LNCAP (cell line): Measurements from ENCODE around the gene PPM1L.

Experiments
- TF ChIP-seq, protein P1 (sequence below): fragments of 450-650 bp; IDR thresholded peaks from 2 replicates; pipeline ENCODE4 v1.5.1; 2017; ENCODE audit warnings: mild to moderate bottlenecking

PPM1L gene

DNA sequence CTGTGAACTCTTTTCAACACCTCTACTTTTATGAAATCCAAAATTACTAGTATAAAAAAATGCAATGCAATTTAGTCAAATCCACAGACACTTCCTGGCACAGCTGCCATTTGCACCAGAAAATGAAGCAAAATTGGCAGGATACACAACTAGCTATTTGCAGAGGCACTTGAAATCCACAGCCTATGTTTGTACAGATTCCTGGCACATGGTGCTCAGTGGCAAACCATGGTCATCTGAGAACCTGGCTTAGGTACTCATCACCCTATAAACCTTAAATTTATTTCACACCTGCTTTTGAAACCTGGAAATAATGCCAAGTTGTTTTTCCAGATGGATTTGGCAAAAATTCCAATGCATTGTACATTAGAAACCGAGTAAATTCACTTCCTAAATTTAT is 20.2 kb upstream of the PPM1L start:
- TF ChIP-seq, protein P1, sequence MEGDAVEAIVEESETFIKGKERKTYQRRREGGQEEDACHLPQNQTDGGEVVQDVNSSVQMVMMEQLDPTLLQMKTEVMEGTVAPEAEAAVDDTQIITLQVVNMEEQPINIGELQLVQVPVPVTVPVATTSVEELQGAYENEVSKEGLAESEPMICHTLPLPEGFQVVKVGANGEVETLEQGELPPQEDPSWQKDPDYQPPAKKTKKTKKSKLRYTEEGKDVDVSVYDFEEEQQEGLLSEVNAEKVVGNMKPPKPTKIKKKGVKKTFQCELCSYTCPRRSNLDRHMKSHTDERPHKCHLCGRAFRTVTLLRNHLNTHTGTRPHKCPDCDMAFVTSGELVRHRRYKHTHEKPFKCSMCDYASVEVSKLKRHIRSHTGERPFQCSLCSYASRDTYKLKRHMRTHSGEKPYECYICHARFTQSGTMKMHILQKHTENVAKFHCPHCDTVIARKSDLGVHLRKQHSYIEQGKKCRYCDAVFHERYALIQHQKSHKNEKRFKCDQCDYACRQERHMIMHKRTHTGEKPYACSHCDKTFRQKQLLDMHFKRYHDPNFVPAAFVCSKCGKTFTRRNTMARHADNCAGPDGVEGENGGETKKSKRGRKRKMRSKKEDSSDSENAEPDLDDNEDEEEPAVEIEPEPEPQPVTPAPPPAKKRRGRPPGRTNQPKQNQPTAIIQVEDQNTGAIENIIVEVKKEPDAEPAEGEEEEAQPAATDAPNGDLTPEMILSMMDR, result no peak

- TF ChIP-seq, protein P1, result no peak
Observed at GRCh38 chr3:160738048-160738447, 18.0 kb upstream of the PPM1L start.

DNA sequence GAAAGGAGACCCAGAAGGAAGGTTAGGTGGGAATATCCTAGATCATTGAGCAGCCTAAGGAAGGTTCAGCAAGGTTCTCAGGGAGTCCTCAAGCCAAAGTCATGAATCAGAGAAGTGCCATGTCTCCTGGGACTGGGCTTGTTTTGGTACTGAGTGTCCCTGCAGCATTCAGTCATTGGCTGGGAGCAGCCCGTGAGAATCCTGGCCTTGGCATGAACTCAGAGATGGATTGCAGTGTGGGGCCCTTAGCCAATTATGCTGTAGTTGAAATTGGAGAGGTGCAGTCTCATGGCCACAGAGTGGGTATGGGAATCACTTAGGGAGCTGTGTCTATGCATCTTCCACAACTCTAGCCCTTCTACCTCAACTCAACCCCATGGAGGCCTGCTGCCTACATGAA is 17.0 kb upstream of the PPM1L start:
- TF ChIP-seq, protein P1, result no peak

- TF ChIP-seq, protein P1, result no peak
Observed at GRCh38 chr3:160746976-160747375, 9.1 kb upstream of the PPM1L start.

- TF ChIP-seq, protein P1, result no peak
Observed at GRCh38 chr3:160747422-160747821, 8.6 kb upstream of the PPM1L start.

DNA sequence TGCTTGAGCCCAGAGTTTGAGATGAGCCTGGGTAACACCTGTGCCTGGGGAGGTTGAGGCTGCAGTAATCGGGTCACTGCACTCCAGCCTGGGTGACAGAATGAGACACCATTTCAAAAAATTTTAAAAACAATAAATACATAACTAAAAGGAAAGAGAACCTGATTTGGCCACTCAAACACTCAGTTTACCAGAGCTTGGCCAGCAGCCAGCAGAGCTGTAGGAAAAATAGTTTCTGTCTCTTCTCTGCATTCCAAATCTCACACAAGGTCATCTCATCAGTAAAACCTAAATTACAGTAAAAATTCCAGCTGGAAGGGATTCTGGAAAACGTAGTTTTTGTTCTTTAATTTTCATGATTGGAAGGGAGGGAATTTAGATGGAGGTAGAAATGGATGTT is 7.8 kb upstream of the PPM1L start:
- TF ChIP-seq, protein P1, result no peak

DNA sequence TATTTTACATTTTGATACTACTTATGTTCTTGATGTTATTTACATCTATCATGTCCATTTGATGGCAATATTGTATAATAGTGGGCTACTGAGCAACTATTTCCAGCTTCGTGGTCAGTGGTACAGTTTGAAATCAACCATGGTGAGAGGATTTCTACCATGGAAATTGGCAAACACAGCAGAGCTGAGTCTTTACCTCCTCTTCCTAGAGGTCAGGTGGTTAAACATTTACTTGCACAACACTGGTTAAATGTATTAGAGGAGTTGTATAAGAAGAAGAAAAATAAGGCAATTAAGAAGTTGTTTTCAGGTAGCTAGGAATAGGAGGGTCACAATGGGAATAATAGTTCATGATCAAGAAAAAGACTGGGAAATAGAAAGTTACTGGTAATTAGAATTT is 7.2 kb upstream of the PPM1L start:
- TF ChIP-seq, protein P1, result no peak

GRCh38 chr3:160753953-160754352 is 2.1 kb upstream of the PPM1L start:
- TF ChIP-seq, protein P1, result no peak
